Activated T-cell treated with anti-CD3 and anti-CD28 coated beads, Interleukin-2, amount 50 U/mL, for 4 hours (primary cell): ENCODE measurements around the gene HTT-AS. TPM values are rescaled to one million over a fixed set of nuclear protein-coding genes. Genes with fewer than 3 reads are reported as not detected.

Source experiments
- ATAC-seq, 2 donors: fragments of 200-7000 bp; cut with Tn5 transposase; one replicate each; pipeline ENCODE4 v1.10.0; 2021
- DNase-seq: peaks from one replicate; pipeline ENCODE4 v3.0.0-alpha.2; 2020
- H3K27me3 Mint-ChIP-seq: one replicate; pipeline ENCODE4 v1.8.0; 2021; ENCODE audit warnings: low read depth, mixed read lengths
- H3K36me3 Mint-ChIP-seq: one replicate; pipeline ENCODE4 v1.8.0; 2022; ENCODE audit warnings: mixed read lengths; ENCODE audit not compliant: insufficient read depth
- H3K4me1 Mint-ChIP-seq: one replicate; pipeline ENCODE4 v1.8.0; 2021; ENCODE audit warnings: low read depth, mixed read lengths
- H3K4me3 Mint-ChIP-seq: one replicate; pipeline ENCODE4 v1.8.0; 2021; ENCODE audit warnings: mild to moderate bottlenecking, moderate library complexity, mixed read lengths
- H3K9me3 Mint-ChIP-seq: one replicate; pipeline ENCODE4 v1.8.0; 2021; ENCODE audit warnings: mixed read lengths
- total RNA-seq, 3 donors: library from RNA; stranded (reverse); gene quantifications; one replicate each; pipeline ENCODE4 v1.2.1, GENCODE V29; 2021

Gene HTT-AS
- total RNA-seq, 3 donors from 2014 or later: not detected

- H3K27me3 Mint-ChIP-seq: peaks cover 5% of the 10 kb centered on the region
Observed at GRCh38 chr4:3036131-3036952, 38.0 kb downstream of the HTT-AS start.

GRCh38 chr4:3035674-3036073 lies 38.7 kb downstream of the HTT-AS start:
- Mint-ChIP-seq H3K4me1 (peaks cover 21% of the 10 kb centered on the region), H3K27me3 (peaks cover 5% of the 10 kb centered on the region), H3K36me3 (no peaks in the 10 kb centered on the region), H3K9me3 (no peaks in the 10 kb centered on the region), H3K4me3 (no peak overlapping the region)
- no peak for ATAC-seq
- no peak for DNase-seq

More at GRCh38 chr4:3036131-3036952, 38.0 kb downstream of the HTT-AS start:
- DNase-seq (no peak), ATAC-seq (no peak)
- Mint-ChIP-seq H3K4me1 (peaks cover 23% of the 10 kb centered on the region), H3K4me3 (no peak overlapping the region), H3K36me3 (no peaks in the 10 kb centered on the region), H3K9me3 (no peaks in the 10 kb centered on the region)

GRCh38 chr4:3035249-3035648 lies 39.1 kb downstream of the HTT-AS start:
- Mint-ChIP-seq H3K4me3 (no peak overlapping the region), H3K4me1 (peaks cover 18% of the 10 kb centered on the region), H3K36me3 (no peaks in the 10 kb centered on the region), H3K9me3 (no peaks in the 10 kb centered on the region), H3K27me3 (peaks cover 5% of the 10 kb centered on the region)
- no peak for DNase-seq
- no peak for ATAC-seq

- DNase-seq (no peak), ATAC-seq (no peak)
- Mint-ChIP-seq H3K27me3 (peaks cover 5% of the 10 kb centered on the region), H3K9me3 (no peaks in the 10 kb centered on the region), H3K36me3 (no peaks in the 10 kb centered on the region), H3K4me1 (peaks cover 18% of the 10 kb centered on the region), H3K4me3 (no peak overlapping the region)
Observed at GRCh38 chr4:3034231-3034630, 40.1 kb downstream of the HTT-AS start.

- Mint-ChIP-seq H3K36me3 (no peaks in the 10 kb centered on the region), H3K4me1 (no peaks in the 10 kb centered on the region), H3K4me3 (no peak overlapping the region), H3K9me3 (no peaks in the 10 kb centered on the region), H3K27me3 (peaks cover 1% of the 10 kb centered on the region)
- DNase-seq (no peak), ATAC-seq (no peak)
Observed at GRCh38 chr4:3031357-3032082, 42.8 kb downstream of the HTT-AS start.

- H3K4me1 Mint-ChIP-seq: no peaks in the 10 kb centered on the region
- ATAC-seq: no peak
- DNase-seq: no peak
- H3K27me3 Mint-ChIP-seq: peaks cover 1% of the 10 kb centered on the region
- H3K4me3 Mint-ChIP-seq: no peak overlapping the region
- H3K9me3 Mint-ChIP-seq: no peaks in the 10 kb centered on the region
- no peaks in the 10 kb centered on the region for H3K36me3 Mint-ChIP-seq
Observed at GRCh38 chr4:3030566-3031356, 43.6 kb downstream of the HTT-AS start.

- no peak for DNase-seq
- H3K4me3 Mint-ChIP-seq: no peak overlapping the region
- H3K36me3 Mint-ChIP-seq: no peaks in the 10 kb centered on the region
- peaks cover 1% of the 10 kb centered on the region for H3K27me3 Mint-ChIP-seq
- ATAC-seq: no peak
- no peaks in the 10 kb centered on the region for H3K4me1 Mint-ChIP-seq
- no peaks in the 10 kb centered on the region for H3K9me3 Mint-ChIP-seq
Observed at GRCh38 chr4:3029464-3029863, 44.9 kb downstream of the HTT-AS start.

- H3K36me3 Mint-ChIP-seq: no peaks in the 10 kb centered on the region
- ATAC-seq (no peak), DNase-seq (no peak)
- no peaks in the 10 kb centered on the region for H3K4me1 Mint-ChIP-seq
- H3K9me3 Mint-ChIP-seq: peaks cover 7% of the 10 kb centered on the region
- no peak overlapping the region for H3K4me3 Mint-ChIP-seq
- H3K27me3 Mint-ChIP-seq: peaks cover 4% of the 10 kb centered on the region
Observed at GRCh38 chr4:3026540-3026939, 47.8 kb downstream of the HTT-AS start.

GRCh38 chr4:3025881-3026280 lies 48.5 kb downstream of the HTT-AS start:
- no peak for DNase-seq
- Mint-ChIP-seq H3K27me3 (peaks cover 4% of the 10 kb centered on the region), H3K9me3 (peaks cover 7% of the 10 kb centered on the region), H3K4me3 (no peak overlapping the region), H3K36me3 (no peaks in the 10 kb centered on the region), H3K4me1 (peaks cover 3% of the 10 kb centered on the region)
- no peak for ATAC-seq

- no peak overlapping the region for H3K4me3 Mint-ChIP-seq
- H3K9me3 Mint-ChIP-seq: peaks cover 7% of the 10 kb centered on the region
- no peaks in the 10 kb centered on the region for H3K36me3 Mint-ChIP-seq
- H3K4me1 Mint-ChIP-seq: peaks cover 3% of the 10 kb centered on the region
- ATAC-seq (no peak), DNase-seq (no peak)
- peaks cover 4% of the 10 kb centered on the region for H3K27me3 Mint-ChIP-seq
Observed at GRCh38 chr4:3022651-3023050, 51.7 kb downstream of the HTT-AS start.

GRCh38 chr4:3022112-3022511 lies 52.2 kb downstream of the HTT-AS start:
- Mint-ChIP-seq H3K9me3 (peaks cover 7% of the 10 kb centered on the region), H3K4me1 (peaks cover 3% of the 10 kb centered on the region), H3K27me3 (peaks cover 4% of the 10 kb centered on the region), H3K4me3 (no peak overlapping the region), H3K36me3 (no peaks in the 10 kb centered on the region)
- no peak for ATAC-seq
- no peak for DNase-seq

GRCh38 chr4:3021627-3022026 lies 52.7 kb downstream of the HTT-AS start:
- no peak overlapping the region for H3K4me3 Mint-ChIP-seq
- peaks cover 7% of the 10 kb centered on the region for H3K9me3 Mint-ChIP-seq
- ATAC-seq (peak; percentile 34 to 50), DNase-seq (no peak)
- no peaks in the 10 kb centered on the region for H3K36me3 Mint-ChIP-seq
- H3K4me1 Mint-ChIP-seq: peaks cover 3% of the 10 kb centered on the region
- H3K27me3 Mint-ChIP-seq: peaks cover 3% of the 10 kb centered on the region

- peak in 1 of 2 donors; percentile 25 for ATAC-seq
- H3K9me3 Mint-ChIP-seq: peaks cover 7% of the 10 kb centered on the region
- peaks cover 2% of the 10 kb centered on the region for H3K27me3 Mint-ChIP-seq
- no peaks in the 10 kb centered on the region for H3K36me3 Mint-ChIP-seq
- H3K4me1 Mint-ChIP-seq: peaks cover 3% of the 10 kb centered on the region
- no peak for DNase-seq
- H3K4me3 Mint-ChIP-seq: no peak overlapping the region
Observed at GRCh38 chr4:3021127-3021526, 53.2 kb downstream of the HTT-AS start.

GRCh38 chr4:3019145-3019846 lies 55.0 kb downstream of the HTT-AS start:
- peaks cover 7% of the 10 kb centered on the region for H3K9me3 Mint-ChIP-seq
- DNase-seq (no peak), ATAC-seq (no peak)
- no peaks in the 10 kb centered on the region for H3K36me3 Mint-ChIP-seq
- peaks cover 3% of the 10 kb centered on the region for H3K4me1 Mint-ChIP-seq
- H3K4me3 Mint-ChIP-seq: no peak overlapping the region
- H3K27me3 Mint-ChIP-seq: peaks cover 5% of the 10 kb centered on the region
